Thoracic aorta endothelial cell (primary cell): ENCODE data around the gene NAGPA. TPM values are rescaled to one million over a fixed set of nuclear protein-coding genes. Genes with fewer than 3 reads are reported as not detected.

ENCODE experiments used
- total RNA-seq: library from RNA; depleted of rRNA; stranded (reverse); fragments of >200 nt; gene quantifications from 2 replicates; pipeline ENCODE4 v1.2.3, GENCODE V29; 2012

Gene NAGPA
- 17.3 and 23.8 TPM in 2 replicates for total RNA-seq

DNA sequence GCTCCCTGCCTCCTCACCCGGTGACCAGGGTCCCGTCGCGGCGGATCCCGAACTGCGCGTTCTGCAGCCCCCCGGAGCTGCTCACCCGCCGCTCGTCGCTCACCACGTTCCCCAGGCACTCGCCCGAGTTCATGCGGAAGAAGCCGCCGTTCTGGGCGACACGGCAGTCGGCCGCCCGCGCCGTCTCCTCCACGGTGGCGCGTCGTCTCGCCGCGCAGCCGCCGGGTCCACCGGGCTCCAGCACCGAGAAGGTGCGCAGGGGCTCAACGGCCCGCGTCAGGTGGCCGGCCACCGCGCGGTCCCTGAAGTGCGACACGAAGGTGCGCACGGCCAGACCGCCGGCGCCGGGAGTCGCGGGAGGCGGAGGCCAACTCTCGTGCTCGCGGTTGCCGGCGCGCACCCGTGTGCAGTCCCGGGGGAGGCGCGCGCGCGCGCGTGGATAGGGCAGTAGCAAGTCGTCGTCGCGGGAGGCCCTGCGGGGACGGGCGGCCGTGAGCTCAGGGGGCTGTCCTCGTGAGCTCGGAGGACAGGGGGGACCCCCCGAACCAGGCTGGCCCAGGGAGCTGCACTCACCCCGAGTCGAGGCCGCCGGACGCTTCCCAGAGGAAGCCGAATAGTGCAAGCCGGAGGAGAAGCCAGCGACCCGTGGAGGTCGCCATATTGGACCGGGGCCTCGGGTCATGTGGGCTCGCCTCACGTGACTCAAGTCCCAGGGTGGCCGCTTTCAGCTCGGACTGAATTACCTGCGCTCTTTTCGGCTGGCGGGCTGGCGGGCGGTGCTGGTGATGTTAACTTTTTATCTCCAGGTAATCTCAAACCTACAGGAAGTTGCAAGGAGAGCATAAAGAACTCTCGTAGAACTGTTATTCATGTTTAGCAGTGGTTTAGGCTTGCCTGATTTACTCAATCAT is at the start of gene NAGPA:
Gene NAGPA (minus strand): TSS at position 680 of the 911 bp plus-strand sequence. CDS start 21 bp downstream, at position 659.

GRCh38 chr16:5071681-5072333 is 38.1 kb upstream of the NAGPA start, which contains the start of gene ALG1:
TSS of gene ALG1 (plus strand) at chr16:5071843. CDS start at chr16:5071850, 7 bp downstream.

GRCh38 chr16:5065813-5066212 is 32.1 kb upstream of the NAGPA start, which contains the start of gene C16orf89:
TSS of gene C16orf89 (minus strand) at chr16:5065956. CDS start at chr16:5065908, 48 bp downstream.

Other genes starting within 250 kb of the NAGPA start
- gene SEPTIN12, start 245.6 kb downstream of the NAGPA start, total RNA-seq: not detected in 2 replicates
- gene SMIM22, start 238.6 kb downstream of the NAGPA start, total RNA-seq: not detected in 2 replicates
- 7.4 and 8.0 TPM in 2 replicates for gene ROGDI, start 231.3 kb downstream of the NAGPA start, total RNA-seq
- gene GLYR1, start 186.6 kb downstream of the NAGPA start, total RNA-seq: 79.1 and 91.8 TPM in 2 replicates
- gene UBN1, start 186.5 kb downstream of the NAGPA start, total RNA-seq: 52.6 and 53.7 TPM in 2 replicates
- 0.14 and 0.27 TPM in 2 replicates for gene PPL, start 96.8 kb downstream of the NAGPA start, total RNA-seq
- not detected in 2 replicates for gene SEC14L5, start 75.6 kb downstream of the NAGPA start, total RNA-seq
- not detected in 2 replicates for gene C16orf89, start 32.0 kb upstream of the NAGPA start, total RNA-seq
- 28.2 and 33.2 TPM in 2 replicates for gene ALG1, start 37.9 kb upstream of the NAGPA start, total RNA-seq
- 10.0 and 14.9 TPM in 2 replicates for gene EEF2KMT, start 63.9 kb upstream of the NAGPA start, total RNA-seq